Head of caudate nucleus (tissue), 42 donors: Measurements from ENCODE around the gene FAM89A.
"Not testable (repeated sequence)": the region's sequence is repeated elsewhere in the genome, so short reads cannot be mapped to it uniquely, and the experiment has no call there.

Source experiments
- DNase-seq, 42 donors: peaks; one replicate each; pipeline versions ENCODE4 v3.0.0 to v3.0.0-alpha.2; 2020 to 2021; ENCODE audit warnings: mixed read lengths in 7 of 42
- intact Hi-C: fragments of 100-400 bp; cut with DNase I; formaldehyde crosslinking; loops from one replicate; pipeline ENCODE4 v1.15.0; 2022

FAM89A gene

GRCh38 chr1:231059566-231060193 is 19.6 kb upstream of the FAM89A start:
- intact Hi-C loops: no loop called here
- no peak for DNase-seq

DNA sequence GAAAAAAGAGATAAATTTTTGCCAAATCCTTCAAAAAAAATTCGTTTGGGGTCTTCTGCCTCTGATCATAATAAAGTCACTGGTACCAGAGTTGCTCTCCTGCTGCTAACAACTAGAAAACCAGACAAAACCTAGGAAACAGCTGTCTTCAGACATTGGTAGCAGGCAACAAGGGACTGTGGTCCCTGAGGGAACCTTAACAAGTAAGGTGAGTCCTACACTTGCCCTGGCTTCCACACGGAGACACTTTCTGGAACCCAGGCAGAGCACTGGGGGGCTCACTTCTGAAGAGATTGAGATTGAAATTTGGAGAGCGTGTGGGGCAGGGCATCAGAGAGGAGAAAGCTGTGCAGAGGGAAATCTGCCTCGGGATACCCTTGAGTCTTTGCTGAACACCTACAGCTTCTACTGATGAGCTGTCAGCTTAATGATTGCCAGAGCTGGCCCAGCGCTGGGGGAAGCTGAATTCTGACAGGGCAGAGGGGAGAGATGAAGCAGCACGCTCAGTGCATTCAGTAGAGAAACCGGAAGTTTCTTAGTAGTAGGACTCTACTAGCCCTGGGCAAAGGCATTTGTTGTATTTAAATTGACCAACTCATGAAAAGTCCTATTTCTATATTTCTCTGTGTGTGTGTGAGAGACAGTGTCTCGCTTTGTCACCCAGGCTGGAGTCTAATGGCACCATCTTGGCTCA is 18.5 kb upstream of the FAM89A start:
- no peak for DNase-seq
- intact Hi-C loops: no loop called here

DNA sequence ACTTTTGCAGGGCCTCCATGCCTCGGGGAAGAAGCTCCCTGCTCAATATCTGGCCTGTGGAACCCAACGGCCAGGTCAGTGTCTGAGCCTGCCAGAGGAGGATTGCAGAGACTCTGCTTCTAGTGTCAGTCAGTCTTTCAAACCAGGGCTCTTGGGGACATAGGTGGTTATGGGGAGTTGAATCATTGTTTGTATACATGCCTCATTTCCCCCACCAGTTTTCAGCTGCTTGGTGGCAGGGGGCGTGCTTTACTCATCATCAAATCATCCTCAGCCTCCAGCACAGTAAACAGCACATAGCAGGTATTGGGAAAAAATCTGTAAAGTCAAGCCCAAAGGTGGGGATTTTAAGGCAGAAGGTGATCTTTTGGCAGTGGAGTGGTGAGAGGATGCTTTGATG is 17.4 kb upstream of the FAM89A start:
- DNase-seq: no peak
- intact Hi-C loops: no loop called here

GRCh38 chr1:231055271-231055670 is 15.2 kb upstream of the FAM89A start:
- DNase-seq: no peak
- intact Hi-C loops: no loop called here

- intact Hi-C loops: no loop called here
- DNase-seq: peak in 19 of 42 donors; percentile 17 to 70 (median 37)
These were observed 13.6 kb upstream of the FAM89A start for GRCh38 chr1:231053493-231054162.

DNA sequence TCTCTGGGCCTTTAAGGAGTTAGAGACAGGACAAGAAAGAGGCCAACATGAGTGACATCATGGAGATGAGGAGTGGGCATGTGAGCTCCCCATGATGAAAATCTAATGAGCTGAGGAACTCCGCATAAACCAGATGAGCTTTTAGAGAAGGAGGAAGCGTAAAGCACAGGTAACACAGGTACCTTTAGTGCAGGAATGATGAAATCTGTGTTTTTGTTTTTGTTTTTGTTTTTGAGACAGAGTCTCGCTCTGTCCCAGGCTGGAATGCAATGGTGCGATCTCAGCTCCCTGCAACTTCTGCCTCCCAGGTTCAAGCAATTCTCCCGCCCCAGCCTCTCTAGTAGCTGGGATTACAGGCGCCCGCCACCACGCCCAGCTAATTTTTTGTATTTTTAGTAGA is 12.7 kb upstream of the FAM89A start:
- DNase-seq: no peak
- intact Hi-C loops: no loop called here

DNA sequence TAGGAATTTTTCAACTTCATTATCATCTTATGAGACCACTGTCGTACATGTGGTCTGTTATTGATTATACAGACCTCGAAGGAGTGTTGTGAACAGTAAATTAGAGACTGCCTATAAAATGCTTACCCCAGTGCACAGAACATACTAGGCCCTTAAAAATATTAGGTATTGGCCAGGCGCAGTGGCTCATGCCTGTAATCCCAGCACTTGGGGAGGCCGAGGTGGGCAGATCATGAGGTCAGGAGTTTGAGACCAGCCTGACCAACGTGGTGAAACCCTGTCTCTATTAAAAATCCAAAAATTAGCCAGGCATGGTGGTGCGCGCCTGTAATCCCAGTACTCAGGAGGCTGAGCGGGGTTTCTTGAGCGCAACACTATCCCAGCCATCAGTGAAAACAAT is 10.9 kb upstream of the FAM89A start:
- DNase-seq, intact Hi-C loops: not testable (repeated sequence)

DNA sequence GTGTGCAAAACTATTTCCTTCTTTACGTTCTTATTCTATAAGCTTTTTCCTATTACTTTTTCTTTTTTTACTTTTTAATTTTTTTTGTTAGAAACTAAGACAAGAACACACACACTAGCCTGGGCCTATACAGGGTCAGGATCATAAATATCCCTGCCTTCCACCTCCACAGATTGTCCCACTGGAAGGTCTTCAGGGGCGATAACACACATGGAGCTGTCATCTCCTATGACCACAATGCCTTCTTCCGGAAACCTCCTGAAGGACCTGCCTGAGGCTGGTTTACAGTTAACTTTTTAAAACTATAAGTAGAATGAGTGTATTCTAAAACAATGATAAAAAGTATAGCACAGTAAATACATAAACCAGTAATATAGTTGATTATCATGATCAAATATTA is 10.3 kb upstream of the FAM89A start:
- intact Hi-C loops: no loop called here

DNA sequence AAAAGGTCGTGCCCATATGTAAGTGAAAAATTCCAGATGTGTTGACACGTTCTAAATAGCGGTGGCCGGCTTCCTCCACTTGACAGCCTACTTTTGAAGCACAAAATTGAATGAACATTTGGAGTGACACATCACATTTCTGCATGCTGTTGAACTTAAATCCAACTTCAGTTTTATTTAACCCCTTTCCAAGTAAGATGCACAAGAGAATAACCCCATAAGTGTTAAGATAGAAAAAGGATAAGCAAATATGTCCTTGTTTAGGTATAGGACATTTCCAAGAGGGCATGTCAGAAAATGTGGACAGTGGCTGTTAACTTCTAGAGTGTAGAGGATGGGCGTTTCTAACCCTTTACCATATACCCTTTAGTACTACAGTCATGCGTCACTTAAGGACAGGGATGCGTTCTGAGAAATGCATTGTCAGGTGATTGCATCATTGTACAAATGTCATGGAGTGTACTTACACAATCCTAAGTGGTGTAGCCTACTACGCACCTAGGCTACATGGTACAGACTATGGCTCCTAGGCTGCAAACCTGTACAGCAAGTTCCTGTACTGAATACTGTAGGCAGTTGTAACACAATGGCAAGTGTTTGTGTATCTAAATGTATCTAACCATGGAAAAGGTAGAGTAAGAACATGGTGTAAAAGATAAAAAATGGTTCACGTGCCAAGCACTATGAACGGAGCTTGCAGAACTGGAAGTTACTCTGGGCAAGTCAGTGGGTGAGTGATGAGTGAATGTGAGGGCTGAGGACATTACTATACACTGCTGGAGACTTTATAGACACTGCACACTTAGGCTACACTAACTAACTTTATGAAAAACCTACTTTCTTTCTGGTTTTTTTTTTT is 9.3 kb upstream of the FAM89A start:
- intact Hi-C loops: no loop called here
- no peak for DNase-seq

More for the DNA sequence above, 10.3 kb upstream of the FAM89A start:
- no peak for DNase-seq

- DNase-seq, intact Hi-C loops: not testable (repeated sequence)
These were observed 8.4 kb upstream of the FAM89A start for GRCh38 chr1:231048419-231048818.

GRCh38 chr1:231047529-231047928 is 7.5 kb upstream of the FAM89A start:
- DNase-seq, intact Hi-C loops: not testable (repeated sequence)

DNA sequence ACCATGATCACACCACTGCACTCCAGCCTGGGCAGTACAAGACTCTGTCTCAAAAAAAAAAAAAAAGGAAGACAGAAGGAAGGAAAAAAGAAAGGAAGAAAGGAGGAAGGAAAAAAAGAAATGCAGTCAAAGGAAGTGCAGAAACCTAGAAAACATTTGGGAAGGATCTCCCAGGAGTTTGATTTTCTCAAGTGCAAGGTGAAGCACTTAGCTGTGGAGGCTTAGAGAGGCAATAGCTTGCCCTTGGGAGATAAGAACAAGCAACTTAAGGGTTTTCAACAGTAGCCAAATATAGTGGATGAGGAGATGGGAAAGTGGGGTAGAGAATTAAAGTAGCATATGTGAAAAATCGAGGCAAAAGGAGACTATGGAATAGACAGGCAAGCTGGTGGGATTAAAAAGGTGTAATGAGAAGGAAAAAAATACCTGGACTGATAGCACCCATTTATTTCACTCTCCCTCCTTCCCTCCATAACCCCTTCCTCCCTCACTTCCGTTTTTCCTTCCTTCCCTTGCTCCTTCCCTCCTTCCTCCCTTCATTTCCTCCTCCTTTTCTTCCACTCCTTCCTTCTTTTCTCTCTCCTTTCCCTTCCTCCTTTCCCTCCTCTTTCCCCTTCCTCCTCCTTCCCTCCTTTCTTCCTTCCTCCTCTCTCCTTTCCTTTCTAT is 6.8 kb upstream of the FAM89A start:
- intact Hi-C loops: no loop called here
- no peak for DNase-seq

GRCh38 chr1:231045921-231046729 is 6.1 kb upstream of the FAM89A start:
- DNase-seq, intact Hi-C loops: not testable (repeated sequence)

DNA sequence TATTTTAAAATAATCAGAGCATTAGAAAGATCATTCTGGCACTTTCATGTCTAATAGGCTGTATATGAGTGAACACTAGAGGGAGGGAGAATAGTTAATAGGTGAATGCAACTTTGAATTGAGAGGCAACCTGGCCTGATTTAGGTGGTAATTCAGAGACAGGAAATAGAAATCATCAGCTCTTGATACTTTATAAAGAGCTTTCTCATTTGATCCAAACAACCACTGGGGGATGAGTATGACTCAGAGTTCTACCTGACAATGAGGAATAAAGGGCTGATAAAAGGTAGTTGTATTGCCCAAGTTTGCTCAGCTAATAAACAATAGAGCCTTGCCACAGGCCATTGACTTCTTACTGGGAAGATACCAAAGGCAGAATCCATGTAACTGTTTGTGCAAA is 5.2 kb upstream of the FAM89A start:
- no peak for DNase-seq
- intact Hi-C loops: no loop called here

DNA sequence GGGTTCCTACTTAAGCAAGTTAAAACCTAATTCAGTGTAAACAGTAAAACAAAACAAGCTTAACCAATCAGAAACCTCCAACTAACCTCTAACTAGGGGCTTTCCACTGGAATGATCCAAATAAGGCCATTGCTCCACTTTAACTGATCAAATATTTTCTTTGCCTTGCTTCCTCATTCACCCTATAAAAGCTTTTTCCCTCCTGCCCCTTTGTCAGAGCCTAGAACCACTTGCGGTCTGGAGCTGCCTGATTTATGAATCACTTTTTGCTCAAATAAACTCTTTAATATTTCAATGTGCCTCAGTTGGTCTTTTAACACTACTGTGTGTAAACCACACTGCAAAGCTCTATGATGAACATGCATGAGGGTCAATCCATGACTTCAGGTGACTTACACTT is 4.5 kb upstream of the FAM89A start:
- no peak for DNase-seq
- intact Hi-C loops: no loop called here

- peak in 24 of 42 donors; percentile 22 to 87 (median 52) for DNase-seq
- intact Hi-C loops: no loop called here
These were observed 1.7 kb upstream of the FAM89A start for GRCh38 chr1:231041719-231042261.

GRCh38 chr1:231040800-231041718 is 1.0 kb upstream of the FAM89A start:
- DNase-seq: peak in 2 of 42 donors; percentile 8 to 28
- intact Hi-C loops: no loop called here
